Liver (tissue), 9 donors: ENCODE measurements around the gene LSAMP. TPM values are rescaled to one million over a fixed set of nuclear protein-coding genes. Genes with fewer than 3 reads are reported as not detected.

Source experiments
- DNase-seq: peaks from one replicate; pipeline ENCODE4 v3.0.0-alpha.2; 2017; ENCODE audit warnings: low spot score
- H3K27ac ChIP-seq, 2 donors: one replicate each; pipeline ENCODE4 v1.7.0; 2013; ENCODE audit warnings: inconsistent platforms in 2 of 2, low read length in 2 of 2, control low read depth in 1 of 2, low read depth in 1 of 2, mild to moderate bottlenecking in 1 of 2
- H3K27me3 ChIP-seq, 4 donors: one replicate each; pipeline versions ENCODE4 v1.6.1 to v1.7.0; 2013; ENCODE audit warnings: low read length in 3 of 4, inconsistent platforms in 1 of 4, mild to moderate bottlenecking in 1 of 4, moderate library complexity in 1 of 4; ENCODE audit not compliant: control insufficient read depth in 4 of 4, insufficient read depth in 4 of 4
- H3K36me3 ChIP-seq, 4 donors: one replicate each; pipeline versions ENCODE4 v1.6.1 to v1.7.0; 2013; ENCODE audit warnings: low read length in 3 of 4, mild to moderate bottlenecking in 3 of 4, low read depth in 1 of 4, moderate library complexity in 1 of 4; ENCODE audit not compliant: control insufficient read depth in 4 of 4, insufficient read depth in 3 of 4
- H3K4me1 ChIP-seq, 4 donors: one replicate each; pipeline versions ENCODE4 v1.6.1 to v1.7.0; 2013; ENCODE audit warnings: low read length in 3 of 4, mild to moderate bottlenecking in 3 of 4, moderate library complexity in 1 of 4; ENCODE audit not compliant: control insufficient read depth in 4 of 4, insufficient read depth in 4 of 4
- H3K4me3 ChIP-seq, 3 donors: one replicate each; pipeline versions ENCODE4 v1.6.1 to v1.7.0; 2013; ENCODE audit warnings: low read length in 3 of 3, control low read depth in 1 of 3, low read depth in 1 of 3, mild to moderate bottlenecking in 1 of 3
- H3K9ac ChIP-seq, 2 donors: one replicate each; pipeline ENCODE4 v1.7.0; 2013; ENCODE audit warnings: low read length in 2 of 2, mild to moderate bottlenecking in 2 of 2, moderate library complexity in 2 of 2, control low read depth in 1 of 2, low read depth in 1 of 2
- H3K9me3 ChIP-seq, 4 donors: one replicate each; pipeline versions ENCODE4 v1.6.1 to v1.7.0; 2013; ENCODE audit warnings: low read length in 3 of 4; ENCODE audit not compliant: control insufficient read depth in 4 of 4
- CTCF ChIP-seq: fragments of 150-350 bp; IDR thresholded peaks from 2 replicates; pipeline ENCODE4 v1.5.1; 2017; ENCODE audit warnings: improper control_type of control experiment, low read depth, low read length; ENCODE audit not compliant: missing input control
- EGR1 ChIP-seq, 2 donors: IDR thresholded peaks; 2 replicates each; pipeline ENCODE4 v1.6.1; 2016 to 2018; ENCODE audit warnings: antibody characterized with exemption in 2 of 2, low read depth in 2 of 2
- FOXA1 ChIP-seq: IDR thresholded peaks from 2 replicates; pipeline ENCODE4 v1.6.1; 2016; ENCODE audit warnings: antibody characterized with exemption
- FOXA2 ChIP-seq: IDR thresholded peaks from 2 replicates; pipeline ENCODE4 v1.6.1; 2016; ENCODE audit warnings: antibody characterized with exemption
- GABPA ChIP-seq, 2 donors: IDR thresholded peaks in 1 of 2; conservative IDR thresholded peaks in 1 of 2; 2 replicates each; pipeline ENCODE4 v1.6.1; 2016; ENCODE audit warnings: antibody characterized with exemption in 2 of 2, mild to moderate bottlenecking in 1 of 2, moderate library complexity in 1 of 2
- HNF4A ChIP-seq, 2 donors: conservative IDR thresholded peaks; 2 replicates each; pipeline ENCODE4 v1.6.1; 2016; ENCODE audit warnings: antibody characterized with exemption in 2 of 2, mild to moderate bottlenecking in 2 of 2
- HNF4G ChIP-seq: IDR thresholded peaks from 2 replicates; pipeline ENCODE4 v1.6.1; 2016; ENCODE audit warnings: antibody characterized with exemption
- JUND ChIP-seq, 2 donors: IDR thresholded peaks; 2 replicates each; pipeline ENCODE4 v1.6.1; 2016; ENCODE audit warnings: antibody characterized with exemption in 2 of 2
- MAX ChIP-seq: IDR thresholded peaks from 2 replicates; pipeline ENCODE4 v1.6.1; 2016; ENCODE audit warnings: antibody characterized with exemption
- NR2F2 ChIP-seq: IDR thresholded peaks from 2 replicates; pipeline ENCODE4 v1.6.1; 2016; ENCODE audit warnings: antibody characterized with exemption
- RAD21 ChIP-seq, 2 donors: IDR thresholded peaks; 2 replicates each; pipeline ENCODE4 v1.6.1; 2016; ENCODE audit warnings: antibody characterized with exemption in 2 of 2, mild to moderate bottlenecking in 2 of 2
- RXRA ChIP-seq, 2 donors: IDR thresholded peaks; 2 replicates each; pipeline ENCODE4 v1.6.1; 2017 to 2018; ENCODE audit warnings: antibody characterized with exemption in 2 of 2, mild to moderate bottlenecking in 1 of 2
- SP1 ChIP-seq: IDR thresholded peaks from 2 replicates; pipeline ENCODE4 v1.6.1; 2018; ENCODE audit warnings: antibody characterized with exemption, mild to moderate bottlenecking
- TAF1 ChIP-seq: conservative IDR thresholded peaks from 2 replicates; pipeline ENCODE4 v1.6.1; 2016; ENCODE audit warnings: antibody characterized with exemption, mild to moderate bottlenecking
- YY1 ChIP-seq: IDR thresholded peaks from 2 replicates; pipeline ENCODE4 v1.6.1; 2016; ENCODE audit warnings: antibody characterized with exemption, mild to moderate bottlenecking
- WGBS: extraction: QIAGEN DNeasy Blood & Tissue Kit; methylation state at CpG from one replicate; pipeline ENCODE4 v1.1.7; 2013; 5-methylcytosine and 5-hydroxymethylcytosine counted together
- polyA plus RNA-seq, 2 donors: library from polyadenylated mRNA; stranded (reverse) in 1 of 2; unstranded in 1 of 2; fragments of 200-250 nt in 1 of 2; fragments of >200 nt in 1 of 2; fragmentation: Nextera tagmentation in 1 of 2; extraction: Ambion mirVana in 1 of 2; gene quantifications; one replicate each; pipeline versions ENCODE4 v1.2.1 to v1.2.3, GENCODE V29; 2013 to 2015
- total RNA-seq, 2 donors: library from RNA; depleted of rRNA; stranded (reverse); fragments of >200 nt; gene quantifications; one replicate each; pipeline ENCODE4 v1.2.3, GENCODE V29; 2014
- TF ChIP-seq, protein P1 (sequence below): IDR thresholded peaks from 2 replicates; pipeline ENCODE4 v1.6.1; 2016; ENCODE audit warnings: antibody characterized with exemption
- TF ChIP-seq, protein P2 (sequence below): IDR thresholded peaks from 2 replicates; pipeline ENCODE4 v1.6.1; 2016; ENCODE audit warnings: antibody characterized with exemption
- TF ChIP-seq, protein P3 (sequence below): IDR thresholded peaks from 2 replicates; pipeline ENCODE4 v1.6.1; 2016; ENCODE audit warnings: antibody characterized with exemption, mild to moderate bottlenecking
- donor health status: healthy.
- donor health status: healthy.
- donor health status: healthy.
- donor health status: healthy.
- donor health status: healthy.

Gene LSAMP
- total and polyA plus RNA-seq, 4 donors: 0.01 to 0.17 (median 0.06) TPM

DNA sequence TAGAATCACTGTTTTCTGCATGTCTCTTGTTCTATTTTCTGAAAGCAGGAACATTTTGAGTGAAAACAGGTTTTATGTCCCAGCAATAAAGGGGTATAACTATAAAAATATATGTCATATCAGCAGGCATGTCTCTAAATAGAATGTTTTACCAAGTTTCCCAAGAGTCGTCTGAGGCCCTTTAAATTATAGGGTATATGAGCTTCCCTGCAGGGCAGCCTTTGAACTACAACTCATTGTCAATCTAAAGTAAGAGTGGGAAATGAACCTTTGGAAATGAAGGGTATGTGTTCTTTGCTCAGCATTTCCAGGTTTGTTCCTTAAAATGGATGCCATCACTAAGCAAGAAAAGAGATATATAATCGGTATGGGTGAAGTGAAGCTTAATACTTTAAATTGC is 138.6 kb downstream of the LSAMP start:
- no peak for DNase-seq
- Histone ChIP-seq H3K4me3 (no peak overlapping the region), H3K4me1 (no peaks in the 10 kb centered on the region), H3K27me3 (peaks cover 0 to 2% (median 0%) of the 10 kb centered on the region in 4 donors), H3K9me3 (no peaks in the 10 kb centered on the region), H3K36me3 (no peaks in the 10 kb centered on the region), H3K9ac (no peak overlapping the region), H3K27ac (no peak overlapping the region)
- 63% methylated on average over 2 of the region's 2 CpGs for WGBS
- TF ChIP-seq RXRA (IDR thresholded peaks at IDR 0.05) (no peak), CTCF (no peak), EGR1 (IDR thresholded peaks at IDR 0.05; ENCODE audit: low read depth in 2 of 2) (no peak), FOXA1 (no peak)

- Histone ChIP-seq H3K27me3 (peaks cover 0 to 2% (median 0%) of the 10 kb centered on the region in 4 donors), H3K36me3 (no peaks in the 10 kb centered on the region), H3K4me1 (no peaks in the 10 kb centered on the region), H3K27ac (no peak overlapping the region), H3K9ac (no peak overlapping the region), H3K9me3 (no peaks in the 10 kb centered on the region), H3K4me3 (no peak overlapping the region)
- 86% methylated on average over 1 of the region's 1 CpG for WGBS
- no peak for DNase-seq
- TF ChIP-seq GABPA (IDR thresholded peaks at IDR 0.05 in 1 of 2, conservative IDR thresholded peaks at IDR 0.05 in 1 of 2) (no peak), MAX (no peak), FOXA1 (no peak), JUND (IDR thresholded peaks at IDR 0.05) (no peak), CTCF (no peak), FOXA2 (no peak), SP1 (no peak), RAD21 (IDR thresholded peaks at IDR 0.05) (no peak), NR2F2 (no peak), YY1 (no peak), RXRA (IDR thresholded peaks at IDR 0.05) (no peak), HNF4G (no peak), HNF4A (conservative IDR thresholded peaks at IDR 0.05) (no peak), TAF1 (no peak), EGR1 (IDR thresholded peaks at IDR 0.05; ENCODE audit: low read depth in 2 of 2) (no peak)
- TF ChIP-seq, protein P1, sequence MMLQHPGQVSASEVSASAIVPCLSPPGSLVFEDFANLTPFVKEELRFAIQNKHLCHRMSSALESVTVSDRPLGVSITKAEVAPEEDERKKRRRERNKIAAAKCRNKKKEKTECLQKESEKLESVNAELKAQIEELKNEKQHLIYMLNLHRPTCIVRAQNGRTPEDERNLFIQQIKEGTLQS: no peak
- TF ChIP-seq, protein P2, sequence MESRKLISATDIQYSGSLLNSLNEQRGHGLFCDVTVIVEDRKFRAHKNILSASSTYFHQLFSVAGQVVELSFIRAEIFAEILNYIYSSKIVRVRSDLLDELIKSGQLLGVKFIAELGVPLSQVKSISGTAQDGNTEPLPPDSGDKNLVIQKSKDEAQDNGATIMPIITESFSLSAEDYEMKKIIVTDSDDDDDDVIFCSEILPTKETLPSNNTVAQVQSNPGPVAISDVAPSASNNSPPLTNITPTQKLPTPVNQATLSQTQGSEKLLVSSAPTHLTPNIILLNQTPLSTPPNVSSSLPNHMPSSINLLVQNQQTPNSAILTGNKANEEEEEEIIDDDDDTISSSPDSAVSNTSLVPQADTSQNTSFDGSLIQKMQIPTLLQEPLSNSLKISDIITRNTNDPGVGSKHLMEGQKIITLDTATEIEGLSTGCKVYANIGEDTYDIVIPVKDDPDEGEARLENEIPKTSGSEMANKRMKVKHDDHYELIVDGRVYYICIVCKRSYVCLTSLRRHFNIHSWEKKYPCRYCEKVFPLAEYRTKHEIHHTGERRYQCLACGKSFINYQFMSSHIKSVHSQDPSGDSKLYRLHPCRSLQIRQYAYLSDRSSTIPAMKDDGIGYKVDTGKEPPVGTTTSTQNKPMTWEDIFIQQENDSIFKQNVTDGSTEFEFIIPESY: no peak
- TF ChIP-seq, protein P3, sequence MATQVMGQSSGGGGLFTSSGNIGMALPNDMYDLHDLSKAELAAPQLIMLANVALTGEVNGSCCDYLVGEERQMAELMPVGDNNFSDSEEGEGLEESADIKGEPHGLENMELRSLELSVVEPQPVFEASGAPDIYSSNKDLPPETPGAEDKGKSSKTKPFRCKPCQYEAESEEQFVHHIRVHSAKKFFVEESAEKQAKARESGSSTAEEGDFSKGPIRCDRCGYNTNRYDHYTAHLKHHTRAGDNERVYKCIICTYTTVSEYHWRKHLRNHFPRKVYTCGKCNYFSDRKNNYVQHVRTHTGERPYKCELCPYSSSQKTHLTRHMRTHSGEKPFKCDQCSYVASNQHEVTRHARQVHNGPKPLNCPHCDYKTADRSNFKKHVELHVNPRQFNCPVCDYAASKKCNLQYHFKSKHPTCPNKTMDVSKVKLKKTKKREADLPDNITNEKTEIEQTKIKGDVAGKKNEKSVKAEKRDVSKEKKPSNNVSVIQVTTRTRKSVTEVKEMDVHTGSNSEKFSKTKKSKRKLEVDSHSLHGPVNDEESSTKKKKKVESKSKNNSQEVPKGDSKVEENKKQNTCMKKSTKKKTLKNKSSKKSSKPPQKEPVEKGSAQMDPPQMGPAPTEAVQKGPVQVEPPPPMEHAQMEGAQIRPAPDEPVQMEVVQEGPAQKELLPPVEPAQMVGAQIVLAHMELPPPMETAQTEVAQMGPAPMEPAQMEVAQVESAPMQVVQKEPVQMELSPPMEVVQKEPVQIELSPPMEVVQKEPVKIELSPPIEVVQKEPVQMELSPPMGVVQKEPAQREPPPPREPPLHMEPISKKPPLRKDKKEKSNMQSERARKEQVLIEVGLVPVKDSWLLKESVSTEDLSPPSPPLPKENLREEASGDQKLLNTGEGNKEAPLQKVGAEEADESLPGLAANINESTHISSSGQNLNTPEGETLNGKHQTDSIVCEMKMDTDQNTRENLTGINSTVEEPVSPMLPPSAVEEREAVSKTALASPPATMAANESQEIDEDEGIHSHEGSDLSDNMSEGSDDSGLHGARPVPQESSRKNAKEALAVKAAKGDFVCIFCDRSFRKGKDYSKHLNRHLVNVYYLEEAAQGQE: no peak
Measured at GRCh38 chr3:116306149-116306548, 139.1 kb downstream of the LSAMP start.
